ENCODE results near the gene PACS1.

PACS1 gene

GRCh38 chr11:66222358-66223149 lies 152.5 kb downstream of the PACS1 start:
- H3K27ac ChIP-seq (ENCODE audit: low read depth, low read length): no peak overlapping the region
- no peak overlapping the region for H3K9ac ChIP-seq (ENCODE audit: low read length)
- H3K4me3 ChIP-seq (ENCODE audit: low read length): no peak overlapping the region
- peaks cover 15% of the 10 kb centered on the region for H3K36me3 ChIP-seq (ENCODE audit: control insufficient read depth, insufficient read depth, low read length)
- no peaks in the 10 kb centered on the region for H3K4me1 ChIP-seq (ENCODE audit: control insufficient read depth, insufficient read depth, low read length)
- no peaks in the 10 kb centered on the region for H3K27me3 ChIP-seq (ENCODE audit: control insufficient read depth, insufficient read depth, low read length)

- H3K27ac ChIP-seq (ENCODE audit: low read depth, low read length): no peak overlapping the region
- no peaks in the 10 kb centered on the region for H3K4me1 ChIP-seq (ENCODE audit: control insufficient read depth, insufficient read depth, low read length)
- H3K9ac ChIP-seq (ENCODE audit: low read length): no peak overlapping the region
- peaks cover 13% of the 10 kb centered on the region for H3K36me3 ChIP-seq (ENCODE audit: control insufficient read depth, insufficient read depth, low read length)
- no peaks in the 10 kb centered on the region for H3K27me3 ChIP-seq (ENCODE audit: control insufficient read depth, insufficient read depth, low read length)
- H3K4me3 ChIP-seq (ENCODE audit: low read length): no peak overlapping the region
Measured at GRCh38 chr11:66224226-66224855, 154.3 kb downstream of the PACS1 start.

- H3K27ac ChIP-seq (ENCODE audit: low read depth, low read length): no peak overlapping the region
- no peaks in the 10 kb centered on the region for H3K4me1 ChIP-seq (ENCODE audit: control insufficient read depth, insufficient read depth, low read length)
- H3K27me3 ChIP-seq (ENCODE audit: control insufficient read depth, insufficient read depth, low read length): no peaks in the 10 kb centered on the region
- no peak overlapping the region for H3K4me3 ChIP-seq (ENCODE audit: low read length)
- H3K36me3 ChIP-seq (ENCODE audit: control insufficient read depth, insufficient read depth, low read length): peaks cover 6% of the 10 kb centered on the region
- H3K9ac ChIP-seq (ENCODE audit: low read length): no peak overlapping the region
Measured at GRCh38 chr11:66225066-66225465, 155.0 kb downstream of the PACS1 start.

DNA sequence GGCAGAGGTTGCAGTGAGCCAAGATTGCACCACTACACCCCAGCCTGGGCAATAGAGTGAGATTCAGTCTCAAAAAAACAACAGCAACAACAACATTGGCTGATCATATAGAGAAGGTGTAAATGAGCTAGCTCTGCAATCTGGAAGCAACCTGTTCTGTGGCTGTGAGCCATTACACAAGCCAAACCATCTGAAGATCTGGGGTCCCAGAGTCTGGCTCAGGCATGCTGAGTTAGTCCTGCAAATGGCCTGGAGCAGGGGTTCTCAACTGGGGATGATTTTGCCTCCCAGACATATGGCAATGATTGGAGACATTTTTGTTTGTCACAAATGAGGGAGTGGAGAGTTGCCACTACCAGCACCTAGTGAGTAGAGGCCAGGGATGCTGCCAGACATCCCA lies 156.0 kb downstream of the PACS1 start:
- Histone ChIP-seq H3K4me3 (ENCODE audit: low read length) (no peak overlapping the region), H3K9ac (ENCODE audit: low read length) (no peak overlapping the region), H3K27ac (ENCODE audit: low read depth, low read length) (no peak overlapping the region), H3K36me3 (ENCODE audit: control insufficient read depth, insufficient read depth, low read length) (peaks cover 10% of the 10 kb centered on the region), H3K4me1 (ENCODE audit: control insufficient read depth, insufficient read depth, low read length) (no peaks in the 10 kb centered on the region), H3K27me3 (ENCODE audit: control insufficient read depth, insufficient read depth, low read length) (no peaks in the 10 kb centered on the region)

DNA sequence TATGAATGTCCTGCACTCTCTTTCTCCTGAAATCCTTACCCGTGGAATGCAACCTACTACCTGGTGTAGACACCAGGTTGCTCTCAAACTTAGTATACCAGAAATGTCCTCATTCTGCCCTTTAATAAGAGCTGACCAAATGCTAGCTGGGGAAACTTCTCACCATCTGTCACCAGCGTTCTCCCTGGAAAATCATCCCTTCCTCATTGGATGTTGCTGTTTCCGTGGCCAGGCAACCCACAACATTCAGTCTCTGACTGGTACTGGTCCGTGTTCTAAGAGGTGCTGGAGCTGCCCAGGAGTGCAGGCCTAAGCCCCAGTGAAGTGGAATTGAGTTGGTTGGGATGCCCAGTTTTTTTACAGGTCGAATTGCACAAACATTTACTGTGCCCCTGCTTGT lies 157.6 kb downstream of the PACS1 start:
- no peak overlapping the region for H3K9ac ChIP-seq (ENCODE audit: low read length)
- H3K27me3 ChIP-seq (ENCODE audit: control insufficient read depth, insufficient read depth, low read length): no peaks in the 10 kb centered on the region
- peaks cover 17% of the 10 kb centered on the region for H3K36me3 ChIP-seq (ENCODE audit: control insufficient read depth, insufficient read depth, low read length)
- H3K4me3 ChIP-seq (ENCODE audit: low read length): no peak overlapping the region
- H3K27ac ChIP-seq (ENCODE audit: low read depth, low read length): no peak overlapping the region
- H3K4me1 ChIP-seq (ENCODE audit: control insufficient read depth, insufficient read depth, low read length): no peaks in the 10 kb centered on the region

DNA sequence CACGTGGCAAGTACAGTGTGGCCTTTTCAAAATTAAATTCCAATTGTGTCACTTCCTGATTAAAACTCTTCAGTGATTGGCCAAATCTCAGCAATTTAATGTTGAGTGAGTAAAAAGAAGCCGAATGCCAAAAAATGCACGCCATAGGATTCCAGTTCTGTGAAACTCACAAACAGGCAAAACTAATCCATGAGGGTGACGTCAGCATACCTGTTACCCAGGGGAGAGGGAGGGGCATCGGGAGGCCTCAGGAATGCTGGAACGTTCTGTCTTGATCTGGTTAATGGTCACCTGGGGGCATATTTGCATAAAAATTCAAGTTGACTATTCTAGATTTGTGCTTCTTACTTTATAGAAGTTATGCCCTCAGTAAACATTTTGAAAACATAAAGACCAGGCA lies 158.4 kb downstream of the PACS1 start:
- H3K4me3 ChIP-seq (ENCODE audit: low read length): no peak overlapping the region
- no peaks in the 10 kb centered on the region for H3K4me1 ChIP-seq (ENCODE audit: control insufficient read depth, insufficient read depth, low read length)
- peaks cover 17% of the 10 kb centered on the region for H3K36me3 ChIP-seq (ENCODE audit: control insufficient read depth, insufficient read depth, low read length)
- H3K9ac ChIP-seq (ENCODE audit: low read length): no peak overlapping the region
- no peak overlapping the region for H3K27ac ChIP-seq (ENCODE audit: low read depth, low read length)
- no peaks in the 10 kb centered on the region for H3K27me3 ChIP-seq (ENCODE audit: control insufficient read depth, insufficient read depth, low read length)

GRCh38 chr11:66230156-66230555 lies 160.1 kb downstream of the PACS1 start:
- no peak overlapping the region for H3K4me3 ChIP-seq (ENCODE audit: low read length)
- no peak overlapping the region for H3K9ac ChIP-seq (ENCODE audit: low read length)
- no peaks in the 10 kb centered on the region for H3K27me3 ChIP-seq (ENCODE audit: control insufficient read depth, insufficient read depth, low read length)
- H3K4me1 ChIP-seq (ENCODE audit: control insufficient read depth, insufficient read depth, low read length): no peaks in the 10 kb centered on the region
- peaks cover 22% of the 10 kb centered on the region for H3K36me3 ChIP-seq (ENCODE audit: control insufficient read depth, insufficient read depth, low read length)
- H3K27ac ChIP-seq (ENCODE audit: low read depth, low read length): no peak overlapping the region

GRCh38 chr11:66230978-66231377 lies 160.9 kb downstream of the PACS1 start:
- no peak overlapping the region for H3K27ac ChIP-seq (ENCODE audit: low read depth, low read length)
- H3K9ac ChIP-seq (ENCODE audit: low read length): no peak overlapping the region
- H3K27me3 ChIP-seq (ENCODE audit: control insufficient read depth, insufficient read depth, low read length): no peaks in the 10 kb centered on the region
- peaks cover 30% of the 10 kb centered on the region for H3K36me3 ChIP-seq (ENCODE audit: control insufficient read depth, insufficient read depth, low read length)
- H3K4me1 ChIP-seq (ENCODE audit: control insufficient read depth, insufficient read depth, low read length): no peaks in the 10 kb centered on the region
- no peak overlapping the region for H3K4me3 ChIP-seq (ENCODE audit: low read length)

DNA sequence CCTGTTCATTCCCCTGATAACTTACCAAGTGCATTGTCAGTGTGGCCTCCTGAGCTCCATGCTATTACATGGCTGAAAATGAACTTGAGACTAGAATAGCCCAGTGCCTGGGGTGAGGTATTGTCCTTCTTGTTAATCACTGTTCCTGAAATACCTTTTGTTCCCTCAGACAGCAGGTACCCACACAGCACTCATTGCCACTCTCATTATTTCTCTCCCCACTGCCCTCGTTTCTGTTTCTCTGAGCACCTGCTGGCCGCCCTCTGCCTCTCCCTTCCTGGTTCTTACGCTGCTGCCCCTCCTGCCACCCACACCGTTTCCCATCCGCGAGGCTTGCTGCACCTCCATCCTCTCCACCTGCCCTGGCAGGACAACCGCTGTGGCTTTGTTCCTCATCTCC lies 161.5 kb downstream of the PACS1 start:
- H3K4me1 ChIP-seq (ENCODE audit: control insufficient read depth, insufficient read depth, low read length): no peaks in the 10 kb centered on the region
- no peaks in the 10 kb centered on the region for H3K27me3 ChIP-seq (ENCODE audit: control insufficient read depth, insufficient read depth, low read length)
- peaks cover 30% of the 10 kb centered on the region for H3K36me3 ChIP-seq (ENCODE audit: control insufficient read depth, insufficient read depth, low read length)
- H3K27ac ChIP-seq (ENCODE audit: low read depth, low read length): no peak overlapping the region
- H3K9ac ChIP-seq (ENCODE audit: low read length): no peak overlapping the region
- no peak overlapping the region for H3K4me3 ChIP-seq (ENCODE audit: low read length)

DNA sequence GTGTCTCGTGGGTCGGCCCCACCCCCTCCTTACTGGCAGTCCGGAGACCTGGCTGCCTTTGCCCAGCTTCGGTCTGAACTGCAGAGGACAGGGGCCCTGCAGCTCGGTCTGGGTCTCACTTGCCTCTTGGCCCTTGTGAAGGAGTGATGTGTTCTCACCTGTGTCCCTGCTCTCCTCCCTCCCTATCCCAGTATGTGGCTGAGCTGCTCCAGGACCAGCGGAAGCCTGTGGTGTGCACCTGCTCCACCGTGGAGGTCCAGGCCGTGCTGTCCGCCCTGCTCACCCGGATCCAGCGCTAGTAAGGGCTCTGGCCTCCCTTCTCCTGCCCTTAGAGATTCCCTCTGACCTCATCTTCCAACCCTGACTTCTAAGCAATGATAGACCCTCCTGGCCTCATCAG lies 162.7 kb downstream of the PACS1 start:
- no peak overlapping the region for H3K9ac ChIP-seq (ENCODE audit: low read length)
- H3K36me3 ChIP-seq (ENCODE audit: control insufficient read depth, insufficient read depth, low read length): peaks cover 30% of the 10 kb centered on the region
- no peak overlapping the region for H3K27ac ChIP-seq (ENCODE audit: low read depth, low read length)

GRCh38 chr11:66233301-66233700 lies 163.2 kb downstream of the PACS1 start:
- Histone ChIP-seq H3K4me1 (ENCODE audit: control insufficient read depth, insufficient read depth, low read length) (no peaks in the 10 kb centered on the region), H3K9ac (ENCODE audit: low read length) (no peak overlapping the region), H3K36me3 (ENCODE audit: control insufficient read depth, insufficient read depth, low read length) (peaks cover 30% of the 10 kb centered on the region), H3K27me3 (ENCODE audit: control insufficient read depth, insufficient read depth, low read length) (no peaks in the 10 kb centered on the region), H3K4me3 (ENCODE audit: low read length) (no peak overlapping the region), H3K27ac (ENCODE audit: low read depth, low read length) (no peak overlapping the region)

More for the DNA sequence above, 162.7 kb downstream of the PACS1 start:
- Histone ChIP-seq H3K4me1 (ENCODE audit: control insufficient read depth, insufficient read depth, low read length) (no peaks in the 10 kb centered on the region), H3K4me3 (ENCODE audit: low read length) (no peak overlapping the region), H3K27me3 (ENCODE audit: control insufficient read depth, insufficient read depth, low read length) (no peaks in the 10 kb centered on the region)

- Histone ChIP-seq H3K36me3 (ENCODE audit: control insufficient read depth, insufficient read depth, low read length) (peaks cover 30% of the 10 kb centered on the region), H3K27me3 (ENCODE audit: control insufficient read depth, insufficient read depth, low read length) (no peaks in the 10 kb centered on the region), H3K4me3 (ENCODE audit: low read length) (no peak overlapping the region), H3K4me1 (ENCODE audit: control insufficient read depth, insufficient read depth, low read length) (no peaks in the 10 kb centered on the region), H3K27ac (ENCODE audit: low read depth, low read length) (no peak overlapping the region), H3K9ac (ENCODE audit: low read length) (no peak overlapping the region)
Measured at GRCh38 chr11:66235141-66235540, 165.1 kb downstream of the PACS1 start.

- Histone ChIP-seq H3K36me3 (ENCODE audit: control insufficient read depth, insufficient read depth, low read length) (peaks cover 16% of the 10 kb centered on the region), H3K4me1 (ENCODE audit: control insufficient read depth, insufficient read depth, low read length) (no peaks in the 10 kb centered on the region), H3K27ac (ENCODE audit: low read depth, low read length) (no peak overlapping the region), H3K9ac (ENCODE audit: low read length) (no peak overlapping the region), H3K27me3 (ENCODE audit: control insufficient read depth, insufficient read depth, low read length) (no peaks in the 10 kb centered on the region), H3K4me3 (ENCODE audit: low read length) (no peak overlapping the region)
Measured at GRCh38 chr11:66237867-66238266, 167.8 kb downstream of the PACS1 start.
